RCC 7860 (cell line): Measurements from ENCODE around the gene RPTOR.
"Not testable (repeated sequence)": the region's sequence is repeated elsewhere in the genome, so short reads cannot be mapped to it uniquely, and the experiment has no call there.

Experiments used
- DNase-seq: peaks from one replicate; pipeline ENCODE4 v3.0.0-alpha.2; 2015; ENCODE audit warnings: low spot score
- FAIRE-seq: peaks from 2 replicates; lab custom pipeline; 2012; peaks lifted over from hg19 to GRCh38; lab: Jason Lieb, UNC

The RPTOR gene

GRCh38 chr17:80803451-80804428, 259.1 kb downstream of the RPTOR start:
- FAIRE-seq = no peak
- DNase-seq = no peak

GRCh38 chr17:80804466-80804865, 259.8 kb downstream of the RPTOR start:
- FAIRE-seq (no peak), DNase-seq (no peak)

GRCh38 chr17:80805032-80805751, 260.6 kb downstream of the RPTOR start:
- DNase-seq (no peak), FAIRE-seq (no peak)

GRCh38 chr17:80807014-80807413, 262.4 kb downstream of the RPTOR start:
- no peak for DNase-seq
- FAIRE-seq = no peak

GRCh38 chr17:80807882-80808281, 263.2 kb downstream of the RPTOR start:
- DNase-seq (no peak), FAIRE-seq (no peak)

- no peak for FAIRE-seq
- no peak for DNase-seq
Observed at GRCh38 chr17:80811181-80812105, 266.8 kb downstream of the RPTOR start.

- FAIRE-seq = no peak
- DNase-seq = no peak
Observed at GRCh38 chr17:80812362-80813088, 267.9 kb downstream of the RPTOR start.

GRCh38 chr17:80813318-80813717, 268.7 kb downstream of the RPTOR start:
- DNase-seq (no peak), FAIRE-seq (no peak)

- no peak for FAIRE-seq
- DNase-seq = no peak
Observed at GRCh38 chr17:80814491-80814890, 269.9 kb downstream of the RPTOR start.

GRCh38 chr17:80815151-80815681, 270.6 kb downstream of the RPTOR start:
- FAIRE-seq (no peak), DNase-seq (no peak)

- FAIRE-seq, DNase-seq: not testable (repeated sequence)
Observed at GRCh38 chr17:80815718-80816117, 271.1 kb downstream of the RPTOR start.

GRCh38 chr17:80816241-80817103, 271.8 kb downstream of the RPTOR start:
- no peak for FAIRE-seq
- DNase-seq = no peak

- FAIRE-seq = no peak
- no peak for DNase-seq
Observed at GRCh38 chr17:80817321-80817845, 272.7 kb downstream of the RPTOR start.

GRCh38 chr17:80817861-80818260, 273.2 kb downstream of the RPTOR start:
- DNase-seq (no peak), FAIRE-seq (no peak)

GRCh38 chr17:80818871-80819270, 274.2 kb downstream of the RPTOR start:
- FAIRE-seq = no peak
- no peak for DNase-seq

GRCh38 chr17:80819422-80820164, 275.0 kb downstream of the RPTOR start:
- no peak for FAIRE-seq
- no peak for DNase-seq

- no peak for FAIRE-seq
- DNase-seq = no peak
Observed at GRCh38 chr17:80820331-80820730, 275.7 kb downstream of the RPTOR start.

GRCh38 chr17:80821546-80821945, 276.9 kb downstream of the RPTOR start:
- FAIRE-seq (no peak), DNase-seq (no peak)
